SK-N-SH (cell line): ENCODE data around the gene ETS1. TPM values are rescaled to one million over a fixed set of nuclear protein-coding genes. Genes with fewer than 3 reads are reported as not detected.

Experiments used
- CTCF ChIA-PET: fragments of 300-600, 350-600 bp; formaldehyde crosslinking; extraction: SDS; loops from one replicate; lab custom pipeline; 2021; lab: Yijun Ruan, JAX
- POLR2A ChIA-PET: fragments of 350-600 bp; sonication (Branson Sonifier 250); formaldehyde crosslinking; extraction: SDS; loops from one replicate; lab custom pipeline; 2020; ENCODE audit warnings: antibody characterized with exemption, inconsistent platforms; lab: Yijun Ruan, JAX
- DNase-seq: peaks from one replicate; pipeline ENCODE4 v3.0.0; 2012
- H2AFZ ChIP-seq: fragments of 200-600 bp; sonication (generic); 2 replicates; pipeline ENCODE4 v1.8.1; 2016; ENCODE audit warnings: antibody characterized with exemption, mild to moderate bottlenecking, low read depth
- H3F3A ChIP-seq: fragments of 200-600 bp; sonication (generic); replicated peaks from 2 replicates; pipeline ENCODE3; 2016; ENCODE audit warnings: antibody characterized with exemption, mild to moderate bottlenecking; ENCODE audit not compliant: insufficient read depth
- H3K27ac ChIP-seq, 2 experiments: fragments of 200-500 bp in 1 of 2; fragments of 200-600 bp in 1 of 2; sonication (Bioruptor generic) in 1 of 2; sonication (generic), shearing (Covaris generic) in 1 of 2; 2 replicates each; pipeline versions ENCODE4 v1.5.1 to v1.6.1; 2014 to 2016; ENCODE audit warnings: low read depth in 2 of 2, inconsistent platforms in 1 of 2, low read length in 1 of 2, mild to moderate bottlenecking in 1 of 2, mixed read lengths in 1 of 2
- H3K27me3 ChIP-seq: fragments of 200-600 bp; sonication (generic), shearing (Covaris generic); 2 replicates; pipeline ENCODE4 v1.6.1; 2016; ENCODE audit warnings: mixed run types; ENCODE audit not compliant: insufficient read depth
- H3K36me3 ChIP-seq, 2 experiments: fragments of 200-500 bp in 1 of 2; fragments of 200-600 bp in 1 of 2; sonication (Bioruptor generic) in 1 of 2; sonication (generic) in 1 of 2; replicated peaks in 1 of 2; 2 replicates each; pipeline versions ENCODE3 to v1.5.1; 2014 to 2016; ENCODE audit warnings: low read length in 1 of 2, mild to moderate bottlenecking in 1 of 2; ENCODE audit not compliant: insufficient read depth in 2 of 2, control insufficient read depth in 1 of 2
- H3K4me1 ChIP-seq, 2 experiments: fragments of 200-500 bp in 1 of 2; fragments of 200-600 bp in 1 of 2; sonication (Bioruptor generic) in 1 of 2; sonication (generic), shearing (Covaris generic) in 1 of 2; 2 replicates each; pipeline versions ENCODE4 v1.5.1 to v1.6.1; 2014 to 2016; ENCODE audit warnings: low read depth in 1 of 2, low read length in 1 of 2, mixed run types in 1 of 2; ENCODE audit not compliant: insufficient read depth in 2 of 2, control insufficient read depth in 1 of 2
- H3K4me2 ChIP-seq: fragments of 200-600 bp; sonication (generic), shearing (Covaris generic); 2 replicates; pipeline ENCODE4 v1.6.1; 2017; ENCODE audit warnings: mixed run types
- H3K4me3 ChIP-seq, 2 experiments: fragments of 200-500 bp in 1 of 2; fragments of 200-600 bp in 1 of 2; sonication (Bioruptor generic) in 1 of 2; sonication (generic), shearing (Covaris generic) in 1 of 2; 2 replicates each; pipeline versions ENCODE4 v1.5.1 to v1.8.1; 2014 to 2016; ENCODE audit warnings: low read depth in 2 of 2, inconsistent platforms in 1 of 2, low read length in 1 of 2, mild to moderate bottlenecking in 1 of 2, mixed read lengths in 1 of 2, moderate library complexity in 1 of 2
- H3K79me2 ChIP-seq: fragments of 200-600 bp; sonication (generic); 2 replicates; pipeline ENCODE4 v1.8.1; 2017; ENCODE audit warnings: mild to moderate bottlenecking; ENCODE audit not compliant: insufficient read depth
- H3K9ac ChIP-seq: fragments of 200-600 bp; sonication (generic); 2 replicates; pipeline ENCODE4 v1.6.1; 2017; ENCODE audit warnings: mixed run types
- H3K9me2 ChIP-seq: fragments of 200-600 bp; sonication (generic); 2 replicates; pipeline ENCODE4 v1.6.1; 2017; ENCODE audit warnings: mixed run types
- H3K9me3 ChIP-seq: fragments of 200-600 bp; sonication (generic); 2 replicates; pipeline ENCODE4 v1.6.1; 2017; ENCODE audit warnings: mixed run types, mild to moderate bottlenecking, moderate library complexity
- H4K20me1 ChIP-seq: fragments of 200-600 bp; sonication (generic); 2 replicates; pipeline ENCODE4 v1.6.1; 2017; ENCODE audit warnings: mild to moderate bottlenecking, mixed run types; ENCODE audit not compliant: insufficient read depth
- ELF1 ChIP-seq: IDR thresholded peaks from 2 replicates; pipeline ENCODE4 v1.4.0; 2012
- EP300 ChIP-seq, 2 experiments: IDR thresholded peaks; 2 replicates each; pipeline versions ENCODE4 v1.4.0 to v1.6.1; 2012; ENCODE audit warnings: borderline replicate concordance in 1 of 2, low read depth in 1 of 2, low read length in 1 of 2
- FOSL2 ChIP-seq: IDR thresholded peaks from 2 replicates; pipeline ENCODE4 v1.4.0; 2012; ENCODE audit warnings: low read depth, mild to moderate bottlenecking, moderate library complexity, borderline replicate concordance
- FOXJ3 ChIP-seq: sonication (generic); formaldehyde crosslinking; IDR thresholded peaks from 2 replicates; pipeline ENCODE4 v1.5.1; 2020; ENCODE audit warnings: mild to moderate bottlenecking, missing genetic modification reagents
- GABPA ChIP-seq: IDR thresholded peaks from 2 replicates; pipeline ENCODE4 v1.4.0; 2012; ENCODE audit warnings: low read depth, mild to moderate bottlenecking
- IRF3 ChIP-seq: fragments of 150-350 bp; IDR thresholded peaks from 2 replicates; pipeline ENCODE4 v1.6.1; 2016; ENCODE audit warnings: mild to moderate bottlenecking, low read depth, low read length
- JUND ChIP-seq: IDR thresholded peaks from 2 replicates; pipeline ENCODE4 v1.4.0; 2012
- NFIC ChIP-seq: IDR thresholded peaks from 2 replicates; pipeline ENCODE4 v1.4.0; 2012; ENCODE audit warnings: borderline replicate concordance
- POLR2AphosphoS5 ChIP-seq: IDR thresholded peaks from 2 replicates; pipeline ENCODE4 v1.6.1; 2012; ENCODE audit warnings: low read depth, low read length
- RAD21 ChIP-seq: IDR thresholded peaks from 2 replicates; pipeline ENCODE4 v1.6.1; 2012; ENCODE audit warnings: mild to moderate bottlenecking, low read length
- RCOR1 ChIP-seq: fragments of 150-350 bp; IDR thresholded peaks from 2 replicates; pipeline ENCODE4 v1.6.1; 2017; ENCODE audit warnings: antibody characterized with exemption, low read length
- RFX5 ChIP-seq: IDR thresholded peaks from 2 replicates; pipeline ENCODE4 v1.6.1; 2012; ENCODE audit warnings: mild to moderate bottlenecking, improper control_type of control experiment, low read length
- RXRA ChIP-seq: IDR thresholded peaks from 2 replicates; pipeline ENCODE4 v1.4.0; 2012; ENCODE audit warnings: low read depth, mild to moderate bottlenecking, borderline replicate concordance
- SIN3A ChIP-seq: IDR thresholded peaks from 2 replicates; pipeline ENCODE4 v1.6.1; 2012; ENCODE audit warnings: low read depth, mild to moderate bottlenecking, low read length, moderate library complexity, borderline replicate concordance
- SMC3 ChIP-seq: IDR thresholded peaks from 2 replicates; pipeline ENCODE4 v1.6.1; 2012; ENCODE audit warnings: low read depth, low read length, improper control_type of control experiment
- TAF1 ChIP-seq: IDR thresholded peaks from 2 replicates; pipeline ENCODE4 v1.6.1; 2012; ENCODE audit warnings: low read depth, mild to moderate bottlenecking, low read length, moderate library complexity, borderline replicate concordance
- TEAD4 ChIP-seq: IDR thresholded peaks from 2 replicates; pipeline ENCODE4 v1.4.0; 2012; ENCODE audit warnings: mild to moderate bottlenecking, borderline replicate concordance; ENCODE audit not compliant: insufficient read depth
- USF1 ChIP-seq: IDR thresholded peaks from 2 replicates; pipeline ENCODE4 v1.4.0; 2012; ENCODE audit warnings: low read depth, borderline replicate concordance
- USF2 ChIP-seq: fragments of 150-350 bp; IDR thresholded peaks from 2 replicates; pipeline ENCODE4 v1.6.1; 2017; ENCODE audit warnings: antibody characterized with exemption, low read length, low read depth, borderline replicate concordance
- YY1 ChIP-seq: IDR thresholded peaks from 2 replicates; pipeline ENCODE4 v1.4.0; 2012; ENCODE audit warnings: low read depth, mild to moderate bottlenecking
- WGBS: methylation state at CpG from one replicate; pipeline ENCODE4 v1.1.6; 2017; ENCODE audit warnings: low lambda C conversion rate; 5-methylcytosine and 5-hydroxymethylcytosine counted together
- polyA plus RNA-seq, 3 experiments: library from polyadenylated mRNA; depleted of rRNA; stranded (reverse); fragments of >200 nt; gene quantifications; 2 replicates each; pipeline ENCODE4 v1.2.3, GENCODE V29; 2012

ETS1 gene
- polyA plus RNA-seq, 1 of the 3 experiments (the other 2 are of a cell fraction) = 14.5 TPM

GRCh38 chr11:128494418-128495332 lies 92.7 kb downstream of the ETS1 start:
- WGBS = 94% methylated on average over 3 of the region's 3 CpGs
- POLR2A ChIA-PET = no interaction called here

More at GRCh38 chr11:128494418-128495332, 92.7 kb downstream of the ETS1 start:
- Histone ChIP-seq H3F3A (peaks cover 44% of the 10 kb centered on the region), H3K9me2 (no peaks in the 10 kb centered on the region), H3K9me3 (no peaks in the 10 kb centered on the region), H3K27me3 (no peaks in the 10 kb centered on the region), H3K4me2 (peak overlapping the region; percentile 83; the same call in 1 of the 2 replicates), H3K9ac (peak overlapping the region; percentile 89; the same call in 1 of the 2 replicates), H3K36me3 (peaks cover 7 to 16% of the 10 kb centered on the region in 2 experiments), H3K4me3 (no peak overlapping the region), H3K27ac (peak overlapping the region; percentile 53 to 100), H4K20me1 (no peaks in the 10 kb centered on the region), H3K79me2 (peaks cover 89% of the 10 kb centered on the region), H3K4me1 (peaks cover 29 to 56% of the 10 kb centered on the region in 2 experiments), H2AFZ (no peak overlapping the region)
- DNase-seq = no peak
- CTCF ChIA-PET = interaction anchor here (1.2 kb wide), 1 partner anchor 135 kb away, joined by 3 read pairs; no protein-coding TSS in a partner anchor
- no peak for TF ChIP-seq IRF3
- no peak for TF ChIP-seq EP300 (IDR thresholded peaks at IDR 0.05; ENCODE audit: borderline replicate concordance in 1 of 2, low read depth in 1 of 2, low read length in 1 of 2)
- TF ChIP-seq JUND = no peak
- no peak for TF ChIP-seq GABPA
- no peak for TF ChIP-seq RAD21
- no peak for TF ChIP-seq FOSL2
- TF ChIP-seq RCOR1 = no peak
- TF ChIP-seq RFX5 = no peak
- no peak for TF ChIP-seq NFIC
- no peak for TF ChIP-seq ELF1
- TF ChIP-seq USF2 = no peak
- TF ChIP-seq YY1 = no peak
- no peak for TF ChIP-seq TEAD4
- TF ChIP-seq SIN3A = no peak
- TF ChIP-seq USF1 = no peak
- TF ChIP-seq FOXJ3 (CRISPR knock-in tag) = no peak
- no peak for TF ChIP-seq SMC3
- no peak for TF ChIP-seq RXRA
- TF ChIP-seq POLR2AphosphoS5 = no peak
- no peak for TF ChIP-seq TAF1
